ENCODE data around the gene USP32.

DNA sequence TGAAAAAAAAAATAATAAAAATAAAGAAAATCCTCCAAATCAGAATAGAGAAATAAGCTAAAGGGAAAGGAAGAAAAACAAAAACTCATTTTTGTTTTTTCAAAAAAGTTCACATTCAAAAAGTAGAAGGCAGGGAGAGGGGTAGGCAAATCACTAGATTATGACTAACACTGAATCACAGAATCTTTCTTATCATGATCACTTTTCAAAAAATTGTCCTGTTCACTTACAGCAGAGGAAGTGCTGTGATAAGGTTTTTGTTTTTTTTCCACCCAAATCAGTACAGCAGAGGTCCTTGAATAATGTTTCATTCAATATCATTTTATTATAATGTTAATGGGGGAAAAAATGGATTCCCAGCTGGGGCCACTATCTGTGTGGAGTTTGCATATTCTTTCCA is 135.8 kb downstream of the USP32 start:
- TF ChIP-seq, protein P1, sequence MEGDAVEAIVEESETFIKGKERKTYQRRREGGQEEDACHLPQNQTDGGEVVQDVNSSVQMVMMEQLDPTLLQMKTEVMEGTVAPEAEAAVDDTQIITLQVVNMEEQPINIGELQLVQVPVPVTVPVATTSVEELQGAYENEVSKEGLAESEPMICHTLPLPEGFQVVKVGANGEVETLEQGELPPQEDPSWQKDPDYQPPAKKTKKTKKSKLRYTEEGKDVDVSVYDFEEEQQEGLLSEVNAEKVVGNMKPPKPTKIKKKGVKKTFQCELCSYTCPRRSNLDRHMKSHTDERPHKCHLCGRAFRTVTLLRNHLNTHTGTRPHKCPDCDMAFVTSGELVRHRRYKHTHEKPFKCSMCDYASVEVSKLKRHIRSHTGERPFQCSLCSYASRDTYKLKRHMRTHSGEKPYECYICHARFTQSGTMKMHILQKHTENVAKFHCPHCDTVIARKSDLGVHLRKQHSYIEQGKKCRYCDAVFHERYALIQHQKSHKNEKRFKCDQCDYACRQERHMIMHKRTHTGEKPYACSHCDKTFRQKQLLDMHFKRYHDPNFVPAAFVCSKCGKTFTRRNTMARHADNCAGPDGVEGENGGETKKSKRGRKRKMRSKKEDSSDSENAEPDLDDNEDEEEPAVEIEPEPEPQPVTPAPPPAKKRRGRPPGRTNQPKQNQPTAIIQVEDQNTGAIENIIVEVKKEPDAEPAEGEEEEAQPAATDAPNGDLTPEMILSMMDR (IDR thresholded peaks at IDR 0.05; ENCODE audit: low read depth, low read length): no peak
- TF ChIP-seq POLR2A (IDR thresholded peaks at IDR 0.05; ENCODE audit: extremely low read depth, insufficient read length) (no peak), MYC (IDR thresholded peaks at IDR 0.05; ENCODE audit: low read depth, low read length) (no peak)
